HCT116 (cell line): ENCODE data around the gene THYN1. TPM values are rescaled to one million over a fixed set of nuclear protein-coding genes. Genes with fewer than 3 reads are reported as not detected.

Experiments
- ATAC-seq: fragments of 200-7000 bp; cut with Tn5 transposase; 2 replicates; pipeline ENCODE4 v1.9.1; 2020; ENCODE audit warnings: mild to moderate bottlenecking, moderate library complexity
- BruUV-seq: library from RNA; stranded (reverse); fragments of 400-500 nt; replicated peaks from 2 replicates; lab custom pipeline; 2021; lab: Mats Ljungman, UMichigan
- CTCF ChIA-PET: fragments of 300-600 bp; sonication (Branson Sonifier 250); formaldehyde crosslinking; loops from one replicate; lab custom pipeline; 2021; ENCODE audit warnings: antibody characterized with exemption; lab: Charles Lee
- POLR2A ChIA-PET: fragments of 300-600, 350-600 bp; sonication (Branson Sonifier 250); formaldehyde crosslinking; loops from one replicate; lab custom pipeline; 2021; ENCODE audit warnings: antibody characterized with exemption; lab: Charles Lee
- RAD21 ChIA-PET, 2 experiments: fragments of 300-600 bp; sonication (Branson Sonifier 250); formaldehyde crosslinking; loops; one replicate each; lab custom pipeline; 2023; ENCODE audit warnings: low total read pairs in 2 of 2; ENCODE audit not compliant: uncharacterized antibody in 2 of 2, unreplicated experiment in 2 of 2, low non-redundant PET in 1 of 2; lab: Charles Lee
- DNase-seq: peaks from one replicate; pipeline ENCODE4 v3.0.0-alpha.2; 2010; ENCODE audit warnings: low read depth, low spot score
- H2AFZ ChIP-seq: fragments of 200-600 bp; shearing (Covaris generic), sonication (generic); 2 replicates; pipeline ENCODE4 v1.6.1; 2017; ENCODE audit warnings: low read depth, mixed run types, mixed read lengths, antibody characterized with exemption, low read length; ENCODE audit not compliant: poor library complexity, severe bottlenecking
- H3K27ac ChIP-seq: 2 replicates; pipeline ENCODE4 v1.5.1; 2012; ENCODE audit warnings: low read depth, low read length
- H3K27me3 ChIP-seq: fragments of 200-600 bp; sonication (generic); 2 replicates; pipeline ENCODE4 v1.6.1; 2016; ENCODE audit warnings: mixed run types, low read length, mixed read lengths; ENCODE audit not compliant: insufficient read depth
- H3K36me3 ChIP-seq, 2 experiments: fragments of 200-500 bp in 1 of 2; fragments of 200-600 bp in 1 of 2; sonication (Bioruptor generic) in 1 of 2; sonication (generic) in 1 of 2; 2 replicates each; pipeline versions ENCODE4 v1.5.1 to v1.6.1; 2014 to 2016; ENCODE audit warnings: low read length in 2 of 2, inconsistent platforms in 1 of 2, mixed read lengths in 1 of 2, mixed run types in 1 of 2; ENCODE audit not compliant: insufficient read depth in 2 of 2, control insufficient read depth in 1 of 2
- H3K4me1 ChIP-seq, 2 experiments: fragments of 200-600 bp in 1 of 2; sonication (generic) in 1 of 2; 2 replicates each; pipeline versions ENCODE4 v1.5.1 to v1.6.1; 2012 to 2017; ENCODE audit warnings: low read length in 2 of 2, inconsistent platforms in 1 of 2, mild to moderate bottlenecking in 1 of 2, mixed read lengths in 1 of 2, mixed run types in 1 of 2, moderate library complexity in 1 of 2; ENCODE audit not compliant: insufficient read depth in 2 of 2, control insufficient read depth in 1 of 2
- H3K4me2 ChIP-seq: fragments of 200-600 bp; sonication (generic); 2 replicates; pipeline ENCODE4 v1.6.1; 2017; ENCODE audit warnings: mixed run types, low read length, mixed read lengths
- H3K4me3 ChIP-seq, 2 experiments: fragments of 200-600 bp in 1 of 2; sonication (generic) in 1 of 2; replicated peaks in 1 of 2; 2 replicates each; pipeline ENCODE4 v1.5.1; 2011 to 2016; ENCODE audit warnings: low read length in 2 of 2, control low read depth in 1 of 2, low read depth in 1 of 2, mild to moderate bottlenecking in 1 of 2, mixed read lengths in 1 of 2, mixed run types in 1 of 2
- H3K79me2 ChIP-seq: fragments of 200-600 bp; sonication (generic); 2 replicates; pipeline ENCODE4 v1.6.1; 2017; ENCODE audit warnings: mild to moderate bottlenecking, mixed run types, low read length, moderate library complexity, mixed read lengths; ENCODE audit not compliant: insufficient read depth
- H3K9ac ChIP-seq: fragments of 200-600 bp; sonication (generic); 2 replicates; pipeline ENCODE4 v1.6.1; 2016; ENCODE audit warnings: low read length, mixed read lengths
- H3K9me2 ChIP-seq: fragments of 200-600 bp; sonication (generic), shearing (Covaris generic); 2 replicates; pipeline ENCODE4 v1.6.1; 2017; ENCODE audit warnings: mixed run types, mild to moderate bottlenecking, moderate library complexity; ENCODE audit not compliant: insufficient read depth
- H3K9me3 ChIP-seq, 2 experiments: fragments of 200-500 bp in 1 of 2; fragments of 200-600 bp in 1 of 2; sonication (Bioruptor generic) in 1 of 2; sonication (generic) in 1 of 2; 2 replicates each; pipeline ENCODE4 v1.6.1; 2014 to 2017; ENCODE audit warnings: low read length in 2 of 2, mixed read lengths in 2 of 2, inconsistent platforms in 1 of 2, low read depth in 1 of 2, mild to moderate bottlenecking in 1 of 2, mixed run types in 1 of 2, moderate library complexity in 1 of 2; ENCODE audit not compliant: control insufficient read depth in 1 of 2, insufficient read depth in 1 of 2
- H4K20me1 ChIP-seq: fragments of 200-600 bp; sonication (generic), shearing (Covaris generic); 2 replicates; pipeline ENCODE4 v1.6.1; 2017; ENCODE audit warnings: mixed run types, mild to moderate bottlenecking, moderate library complexity; ENCODE audit not compliant: insufficient read depth
- ATF3 ChIP-seq: IDR thresholded peaks from 2 replicates; pipeline ENCODE4 v1.6.1; 2012
- EZH2 ChIP-seq: fragments of 200-600 bp; sonication (generic); IDR thresholded peaks from 2 replicates; pipeline ENCODE4 v1.6.1; 2017; ENCODE audit warnings: antibody characterized with exemption, mixed run types
- JUND ChIP-seq: IDR thresholded peaks from 2 replicates; pipeline ENCODE4 v1.6.1; 2012
- POLR2AphosphoS5 ChIP-seq: IDR thresholded peaks from 2 replicates; pipeline ENCODE4 v1.6.1; 2011; ENCODE audit warnings: mild to moderate bottlenecking, low read depth, low read length, moderate library complexity
- RAD21 ChIP-seq: IDR thresholded peaks from 2 replicates; pipeline ENCODE4 v1.6.1; 2012; ENCODE audit warnings: low read depth, mild to moderate bottlenecking
- REST ChIP-seq: IDR thresholded peaks from 2 replicates; pipeline ENCODE4 v1.6.1; 2012; ENCODE audit warnings: low read depth
- SIN3A ChIP-seq: IDR thresholded peaks from 2 replicates; pipeline ENCODE4 v1.6.1; 2012; ENCODE audit warnings: low read depth
- SRF ChIP-seq: IDR thresholded peaks from 2 replicates; pipeline ENCODE4 v1.6.1; 2012; ENCODE audit warnings: low read depth
- YY1 ChIP-seq: IDR thresholded peaks from 2 replicates; pipeline ENCODE4 v1.6.1; 2011; ENCODE audit warnings: low read length, low read depth, moderate library complexity, mild to moderate bottlenecking; ENCODE audit not compliant: insufficient replicate concordance; ENCODE audit errors: extremely low read depth
- ZNF274 ChIP-seq: fragments of 200-500 bp; sonication (Bioruptor generic); IDR thresholded peaks from 2 replicates; pipeline ENCODE4 v1.6.1; 2014; ENCODE audit warnings: mild to moderate bottlenecking, low read depth, low read length, inconsistent platforms
- intact Hi-C: fragments of 100-400 bp; cut with micrococcal nuclease; formaldehyde crosslinking; loops from 2 replicates; pipeline ENCODE4 v1.10.0; 2022
- total RNA-seq: library from RNA; stranded (reverse); gene quantifications from one replicate; pipeline ENCODE4 v1.2.1, GENCODE V29; 2021; ENCODE audit not compliant: unreplicated experiment

The THYN1 gene
- total RNA-seq, 1 experiment from 2014 or later, result 32.2 TPM

- Histone ChIP-seq H3K4me2 (no peak overlapping the region), H3K4me3 (no peak overlapping the region), H2AFZ (no peak overlapping the region), H3K9me3 (no peaks in the 10 kb centered on the region), H3K79me2 (no peaks in the 10 kb centered on the region), H3K9ac (no peak overlapping the region), H3K27me3 (no peaks in the 10 kb centered on the region), H3K36me3 (no peaks in the 10 kb centered on the region), H3K4me1 (no peaks in the 10 kb centered on the region), H3K9me2 (no peaks in the 10 kb centered on the region), H3K27ac (no peak overlapping the region), H4K20me1 (no peaks in the 10 kb centered on the region)
- intact Hi-C loops, result no loop called here
- TF ChIP-seq ZNF274 (no peak), REST (no peak), RAD21 (no peak), JUND (no peak), SIN3A (no peak), ATF3 (no peak), EZH2 (no peak), POLR2AphosphoS5 (no peak), SRF (no peak), YY1 (no peak)
- ATAC-seq (no peak), DNase-seq (no peak)
- ChIA-PET RAD21 (no interaction called here), CTCF (no interaction called here), POLR2A (no interaction called here)
- no TSS peak for BruUV-seq
These were observed 23.4 kb upstream of the THYN1 start for GRCh38 chr11:134276396-134277182.
